GM19468 (cell line): ENCODE data around the gene SEL1L.
A peak's percentile ranks its signal among the peaks of the same experiment; 100 is the strongest.
"Not testable (repeated sequence)": the region's sequence is repeated elsewhere in the genome, so short reads cannot be mapped to it uniquely, and the experiment has no call there.

Experiments used
- ATAC-seq: cut with Tn5 transposase; IDR thresholded peaks from one replicate; pipeline ENCODE4 v1.9.1; 2021; ENCODE audit warnings: mild to moderate bottlenecking, moderate library complexity, moderate number of reproducible peaks; ENCODE audit not compliant: unreplicated experiment; ENCODE audit errors: extremely low read depth

The SEL1L gene

DNA sequence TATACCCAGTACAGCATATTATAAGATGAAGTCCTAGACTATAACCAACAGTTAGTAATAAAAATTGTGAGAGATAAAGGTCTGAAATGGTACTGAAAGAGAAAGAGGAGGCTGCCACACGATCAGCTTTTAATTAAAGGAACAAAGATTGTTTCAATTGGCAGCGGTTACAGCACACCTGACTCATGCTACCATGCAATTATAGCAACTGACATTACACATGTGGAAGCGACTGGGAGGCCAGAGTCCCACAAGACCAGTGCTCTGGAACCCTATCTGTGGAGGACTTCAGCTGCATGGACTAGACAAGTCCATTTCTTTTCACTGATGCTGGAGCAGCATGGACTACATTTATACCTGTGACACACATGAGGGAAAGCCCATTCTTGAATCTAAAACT, 55.2 kb downstream of the SEL1L start:
- no peak for ATAC-seq

DNA sequence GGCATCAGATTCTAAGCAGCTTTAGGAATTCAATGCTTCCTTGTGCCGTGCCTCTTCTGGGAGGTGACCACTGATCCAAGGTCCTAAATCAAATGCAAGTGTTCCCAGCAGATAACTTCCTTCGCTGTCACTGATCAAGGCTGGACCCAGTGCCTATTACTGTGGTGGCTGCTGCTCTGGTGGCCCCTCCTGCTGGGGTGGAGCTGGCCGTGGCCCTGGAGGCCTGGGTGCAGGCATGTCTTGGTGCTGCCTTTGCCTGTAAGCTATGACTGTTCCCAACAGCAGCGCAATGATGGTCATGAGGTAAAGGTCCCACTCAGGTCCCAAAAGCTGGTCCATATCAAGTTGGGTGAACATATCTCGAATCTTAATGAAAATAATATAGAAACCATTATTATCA, 56.8 kb downstream of the SEL1L start:
- no peak for ATAC-seq

DNA sequence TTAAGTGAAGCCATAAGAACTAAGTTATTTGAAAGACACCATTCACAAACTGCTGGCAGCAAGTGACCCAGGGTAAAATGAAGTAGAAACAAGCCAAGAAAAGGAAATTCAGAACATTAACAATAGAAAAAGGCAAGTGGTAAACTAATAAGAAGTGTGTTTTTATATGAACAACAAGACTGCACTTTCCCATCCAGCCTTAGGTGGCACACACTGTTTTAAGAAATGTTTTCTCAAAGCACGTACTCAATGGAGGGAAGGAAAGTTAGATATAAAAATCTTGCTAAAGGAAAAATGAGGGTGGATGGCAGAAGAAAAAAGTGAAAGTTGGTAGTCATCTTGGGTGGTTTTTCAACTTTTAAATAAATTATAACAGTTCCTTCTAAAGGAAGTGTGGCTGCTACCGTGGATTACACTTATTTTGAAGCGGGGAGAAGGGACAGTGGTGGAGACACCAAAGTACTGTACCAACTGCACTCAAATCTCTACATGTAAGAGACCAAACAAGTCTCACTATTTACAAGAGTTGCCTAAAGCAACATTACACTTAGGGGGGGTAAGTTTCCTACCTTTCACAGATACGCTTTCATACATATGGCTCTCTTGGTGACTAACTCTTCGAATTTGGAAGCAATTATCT, 58.8 kb downstream of the SEL1L start:
- ATAC-seq = no peak

GRCh38 chr14:81474148-81474492, 59.5 kb downstream of the SEL1L start:
- peak; percentile 44 for ATAC-seq

GRCh38 chr14:81473456-81474147, 60.1 kb downstream of the SEL1L start:
- no peak for ATAC-seq

- ATAC-seq = no peak
Observed at GRCh38 chr14:81472096-81472800, 61.4 kb downstream of the SEL1L start.

- peak; percentile 14 for ATAC-seq
Observed at GRCh38 chr14:81471062-81471461, 62.6 kb downstream of the SEL1L start.

- peak; percentile 3 for ATAC-seq
Observed at GRCh38 chr14:81470557-81470826, 63.2 kb downstream of the SEL1L start.

DNA sequence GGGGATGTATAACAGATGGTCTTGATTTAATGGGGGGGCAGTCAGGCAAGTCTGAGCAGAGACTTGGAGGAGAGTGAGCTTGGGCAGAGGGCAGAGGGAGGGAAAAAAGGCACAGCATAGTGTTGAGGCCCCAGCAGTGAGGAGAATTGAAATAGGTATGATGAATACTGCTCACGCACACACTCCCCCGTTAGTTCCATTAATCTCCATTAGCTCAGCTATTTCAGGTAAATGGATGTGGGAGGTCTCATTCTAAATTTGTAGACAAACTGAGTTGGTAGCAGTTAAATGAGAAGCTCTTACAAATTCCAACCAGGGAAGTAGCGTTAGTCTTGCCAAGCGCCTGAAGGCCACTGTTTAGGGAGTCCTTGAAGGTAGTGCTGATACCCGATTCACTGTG, 66.8 kb downstream of the SEL1L start:
- ATAC-seq = no peak

DNA sequence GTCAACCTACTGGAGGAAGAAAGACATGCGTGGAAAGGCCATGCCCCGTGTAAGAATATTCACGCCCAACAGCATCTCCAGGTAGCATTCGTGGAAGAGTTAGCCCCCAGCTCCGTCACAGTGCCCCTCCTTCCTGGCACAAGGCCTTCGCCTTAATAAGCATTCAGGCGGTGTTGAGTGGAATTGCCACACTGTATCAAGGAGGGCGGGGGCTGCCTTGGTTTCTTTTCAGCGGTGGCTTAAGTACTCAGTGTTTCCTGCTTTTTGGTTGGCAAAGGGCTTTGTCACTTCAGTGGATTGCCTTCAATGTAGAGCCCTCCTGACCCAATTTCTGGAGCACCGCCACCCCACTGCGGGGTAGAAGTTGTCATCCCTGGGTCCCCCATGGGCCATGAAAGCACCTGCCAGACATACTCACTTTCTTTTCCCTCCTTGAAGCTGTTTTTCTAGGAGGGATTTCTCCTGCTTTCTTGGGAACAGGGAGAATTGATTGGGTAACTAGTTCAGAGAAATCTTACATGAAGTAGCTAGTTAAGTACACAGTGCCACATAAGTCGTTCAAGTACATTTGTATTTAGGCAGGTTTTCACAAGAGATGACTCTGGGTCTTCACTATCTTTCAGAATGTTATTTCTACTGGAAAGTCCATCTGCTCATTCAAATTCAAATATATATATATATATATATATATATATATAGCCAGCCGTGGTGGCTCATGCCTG, 68.0 kb downstream of the SEL1L start:
- no peak for ATAC-seq

GRCh38 chr14:81465003-81465392, 68.7 kb downstream of the SEL1L start:
- ATAC-seq = not testable (repeated sequence)

DNA sequence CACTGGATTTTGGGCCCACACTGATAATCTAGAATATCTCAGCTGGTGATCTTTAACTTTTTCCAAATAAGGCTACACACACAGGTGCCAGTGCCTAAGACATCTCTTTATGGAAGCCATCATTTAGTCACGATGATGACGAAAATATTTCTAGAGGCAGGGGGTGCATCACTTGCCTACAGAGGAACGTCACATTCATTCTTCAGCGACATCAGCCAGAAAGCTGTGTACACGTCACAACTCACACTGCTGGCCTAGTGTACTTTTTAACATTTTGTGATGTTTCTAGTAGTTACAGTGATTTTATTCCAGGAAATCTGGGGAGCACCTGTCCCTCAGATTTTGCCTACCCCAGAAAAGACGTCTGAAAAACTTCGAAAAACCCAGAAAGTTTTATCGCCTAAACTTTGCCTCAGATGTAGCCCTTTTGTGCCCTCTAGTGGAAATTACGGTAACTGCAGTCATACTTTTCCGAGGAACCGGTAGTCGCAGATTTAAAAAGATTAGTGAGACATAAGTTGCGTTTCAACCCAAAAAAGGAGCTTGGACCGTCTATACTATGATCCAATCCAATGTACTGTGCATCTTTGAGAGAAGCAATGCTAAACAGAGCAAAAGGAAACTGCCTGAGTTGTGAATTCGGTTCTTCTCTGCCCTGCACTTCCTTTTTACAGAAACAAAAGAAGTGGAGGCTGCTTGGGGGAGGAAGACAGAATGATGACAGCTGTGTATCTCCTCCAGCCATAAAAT, 69.2 kb downstream of the SEL1L start:
- ATAC-seq = peak; percentile 25

- ATAC-seq = not testable (repeated sequence)
Observed at GRCh38 chr14:81462356-81462755, 71.3 kb downstream of the SEL1L start.

DNA sequence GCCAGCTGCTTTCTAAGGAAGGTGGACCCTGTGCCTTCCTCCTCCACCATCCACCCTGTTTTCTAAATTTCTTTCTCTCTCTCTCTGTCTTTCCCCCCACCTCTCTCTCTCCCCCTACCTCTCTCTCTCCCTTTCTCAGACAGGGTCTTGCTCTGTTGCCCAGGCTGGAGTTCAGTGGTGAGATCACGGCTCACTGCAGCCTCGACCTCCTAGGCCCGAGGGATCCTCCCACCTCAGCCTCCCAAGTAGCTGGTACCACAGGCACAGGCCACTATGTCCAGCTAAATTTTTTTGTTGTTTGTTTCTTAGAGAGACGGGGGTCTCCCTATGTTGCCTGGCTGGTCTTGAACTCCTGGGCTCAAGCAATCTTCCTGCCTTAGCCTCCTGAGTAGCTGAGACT, 73.7 kb downstream of the SEL1L start:
- ATAC-seq = no peak

- ATAC-seq = no peak
Observed at GRCh38 chr14:81458352-81458751, 75.3 kb downstream of the SEL1L start.

GRCh38 chr14:81455390-81455789, 78.3 kb downstream of the SEL1L start:
- no peak for ATAC-seq

- ATAC-seq = no peak
Observed at GRCh38 chr14:81454572-81455218, 79.0 kb downstream of the SEL1L start.

DNA sequence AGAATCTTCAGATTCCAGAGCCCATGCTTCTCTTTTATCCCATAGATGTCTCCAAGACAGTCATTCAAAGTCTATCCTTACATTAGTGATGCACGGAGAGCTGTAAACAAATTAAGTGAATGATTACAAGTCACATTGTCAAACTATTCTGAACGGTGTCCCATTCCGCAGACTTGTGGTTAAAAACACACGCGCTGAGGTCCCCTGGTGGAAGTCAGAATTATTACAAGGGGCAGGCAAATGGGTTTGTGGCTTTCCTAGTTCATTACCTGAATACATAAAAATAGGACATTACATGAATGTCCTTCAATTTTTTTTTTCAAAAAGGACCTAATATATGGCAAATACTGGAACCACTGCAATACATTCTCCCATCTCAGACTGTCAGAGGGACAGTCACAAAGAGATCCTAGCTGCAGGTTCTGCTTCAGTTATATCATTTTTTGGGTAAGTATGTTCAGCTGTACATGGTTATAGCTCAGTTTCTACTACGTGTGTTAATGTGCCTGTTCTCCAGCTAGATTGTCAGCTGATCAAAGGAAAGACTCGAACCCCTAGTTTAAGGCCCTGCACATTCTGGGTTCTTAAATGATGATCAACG, 80.4 kb downstream of the SEL1L start:
- ATAC-seq = peak; percentile 43

DNA sequence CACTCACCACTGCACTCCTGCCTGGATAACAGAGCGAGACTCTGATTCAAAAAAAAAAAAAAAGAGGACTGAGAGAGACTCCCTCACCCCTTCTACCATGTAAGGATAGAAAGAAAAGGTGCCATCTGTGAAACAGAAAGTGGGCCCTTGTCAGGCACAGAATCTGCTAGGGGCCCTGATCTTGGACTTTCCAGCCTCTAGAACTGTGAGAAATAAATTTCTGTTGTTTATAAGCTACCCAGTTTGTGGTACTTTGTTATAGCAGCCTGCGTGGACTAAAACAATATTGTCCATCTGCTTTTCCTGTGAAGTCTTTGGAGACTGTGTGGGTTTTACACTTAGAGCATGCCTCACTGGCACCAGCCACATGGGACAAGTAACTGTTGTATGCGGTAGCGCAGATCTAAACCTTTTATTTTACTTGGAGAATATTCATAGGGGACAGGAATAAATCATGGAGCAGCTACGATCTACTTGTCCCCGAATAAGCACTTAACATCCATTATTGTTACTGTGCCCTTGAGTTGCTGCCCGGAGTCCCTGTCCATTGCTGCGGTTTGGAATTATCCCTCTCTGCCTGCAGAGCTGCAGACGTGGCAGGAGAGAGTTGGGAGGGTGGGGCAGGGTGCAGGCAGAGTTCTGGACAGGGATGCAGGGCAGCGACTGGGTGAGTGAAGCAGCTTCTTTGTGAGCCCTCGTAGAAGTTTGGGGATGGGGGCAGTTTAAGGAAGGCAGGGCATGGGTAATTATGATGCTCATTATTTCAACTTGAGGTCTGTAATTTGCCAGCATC, 81.1 kb downstream of the SEL1L start:
- ATAC-seq = no peak
